Osteoblast (primary cell): Measurements from ENCODE around the gene HOXB6. TPM values are rescaled to one million over a fixed set of nuclear protein-coding genes. Genes with fewer than 3 reads are reported as not detected.

Experiments used
- DNase-seq: peaks from one replicate; pipeline ENCODE4 v3.0.0; 2011; ENCODE audit warnings: low spot score, mixed read lengths; ENCODE audit not compliant: insufficient read length; ENCODE audit errors: missing footprints
- H2AFZ ChIP-seq: 2 replicates; pipeline ENCODE4 v1.6.0; 2011; ENCODE audit warnings: mild to moderate bottlenecking, low read length
- H3K27ac ChIP-seq: 2 replicates; pipeline ENCODE4 v1.5.1; 2011; ENCODE audit warnings: mild to moderate bottlenecking, low read depth, low read length, moderate library complexity
- H3K27me3 ChIP-seq: 2 replicates; pipeline ENCODE4 v1.6.0; 2012; ENCODE audit warnings: mild to moderate bottlenecking, control low read depth, inconsistent platforms, low read length, moderate library complexity; ENCODE audit not compliant: insufficient read depth
- H3K36me3 ChIP-seq: 2 replicates; pipeline ENCODE4 v1.5.1; 2011; ENCODE audit warnings: mild to moderate bottlenecking, low read length, control low read depth, moderate library complexity; ENCODE audit not compliant: insufficient read depth
- H3K4me1 ChIP-seq: 2 replicates; pipeline ENCODE4 v1.5.1; 2011; ENCODE audit warnings: mild to moderate bottlenecking, low read length, control low read depth, moderate library complexity; ENCODE audit not compliant: insufficient read depth
- H3K4me2 ChIP-seq: 2 replicates; pipeline ENCODE4 v1.6.0; 2011; ENCODE audit warnings: mild to moderate bottlenecking, low read length; ENCODE audit not compliant: insufficient read depth
- H3K4me3 ChIP-seq: fragments of 200-600 bp; sonication (generic); 3 replicates; pipeline ENCODE4 v1.5.1; 2012; ENCODE audit warnings: mild to moderate bottlenecking, low read length, inconsistent platforms; ENCODE audit not compliant: insufficient read depth
- H3K79me2 ChIP-seq: 2 replicates; pipeline ENCODE4 v1.6.0; 2012; ENCODE audit warnings: mild to moderate bottlenecking, low read length, control low read depth, inconsistent platforms; ENCODE audit not compliant: insufficient read depth
- H3K9me3 ChIP-seq: 2 replicates; pipeline ENCODE4 v1.5.1; 2011; ENCODE audit warnings: low read depth, low read length, control low read depth
- H4K20me1 ChIP-seq: 2 replicates; pipeline ENCODE4 v1.6.0; 2012; ENCODE audit warnings: mild to moderate bottlenecking, low read length, control low read depth; ENCODE audit not compliant: insufficient read depth
- CTCF ChIP-seq: IDR thresholded peaks from 2 replicates; pipeline ENCODE4 v1.5.1; 2011; ENCODE audit warnings: mild to moderate bottlenecking, low read depth, low read length, moderate library complexity; ENCODE audit errors: extremely low read depth
- total RNA-seq: library from RNA; depleted of rRNA; stranded (reverse); fragments of >200 nt; gene quantifications from 2 replicates; pipeline ENCODE4 v1.2.3, GENCODE V29; 2012

The HOXB6 gene
- total RNA-seq, 1 donor: 0.72 TPM

- H3K4me1 ChIP-seq: no peaks in the 10 kb centered on the region
- no peaks in the 10 kb centered on the region for H4K20me1 ChIP-seq
- H3K79me2 ChIP-seq: no peaks in the 10 kb centered on the region
- TF ChIP-seq CTCF: no peak
- no peak overlapping the region for H3K4me3 ChIP-seq
- no peak overlapping the region for H3K27ac ChIP-seq
- peaks cover 86% of the 10 kb centered on the region for H3K27me3 ChIP-seq
- DNase-seq: no peak
- no peak overlapping the region for H2AFZ ChIP-seq
- H3K4me2 ChIP-seq: peak overlapping the region; percentile 48
- H3K9me3 ChIP-seq: no peaks in the 10 kb centered on the region
- H3K36me3 ChIP-seq: no peaks in the 10 kb centered on the region
Observed at GRCh38 chr17:48555258-48556228, 49.2 kb downstream of the HOXB6 start.

GRCh38 chr17:48554412-48555257 lies 50.2 kb downstream of the HOXB6 start:
- Histone ChIP-seq H3K79me2 (no peaks in the 10 kb centered on the region), H4K20me1 (no peaks in the 10 kb centered on the region)
- DNase-seq: no peak

GRCh38 chr17:48553826-48554225 lies 51.0 kb downstream of the HOXB6 start:
- Histone ChIP-seq H3K4me3 (no peak overlapping the region), H3K4me2 (no peak overlapping the region), H3K27ac (no peak overlapping the region), H3K9me3 (no peaks in the 10 kb centered on the region), H3K4me1 (no peaks in the 10 kb centered on the region), H3K27me3 (peaks cover 85% of the 10 kb centered on the region), H3K36me3 (no peaks in the 10 kb centered on the region), H4K20me1 (no peaks in the 10 kb centered on the region), H2AFZ (no peak overlapping the region), H3K79me2 (no peaks in the 10 kb centered on the region)
- TF ChIP-seq CTCF: no peak
- DNase-seq: no peak

More at GRCh38 chr17:48554412-48555257, 50.2 kb downstream of the HOXB6 start:
- no peak for TF ChIP-seq CTCF
- Histone ChIP-seq H2AFZ (no peak overlapping the region), H3K27ac (no peak overlapping the region), H3K27me3 (peaks cover 86% of the 10 kb centered on the region), H3K4me2 (peak overlapping the region; percentile 48), H3K4me1 (no peaks in the 10 kb centered on the region), H3K4me3 (peak overlapping the region; percentile 28), H3K36me3 (no peaks in the 10 kb centered on the region), H3K9me3 (no peaks in the 10 kb centered on the region)

GRCh38 chr17:48553190-48553547 lies 51.6 kb downstream of the HOXB6 start:
- peaks cover 83% of the 10 kb centered on the region for H3K27me3 ChIP-seq
- no peak overlapping the region for H2AFZ ChIP-seq
- no peaks in the 10 kb centered on the region for H3K9me3 ChIP-seq
- no peak overlapping the region for H3K27ac ChIP-seq
- no peaks in the 10 kb centered on the region for H4K20me1 ChIP-seq
- DNase-seq: no peak
- no peaks in the 10 kb centered on the region for H3K4me1 ChIP-seq
- no peaks in the 10 kb centered on the region for H3K79me2 ChIP-seq
- H3K4me2 ChIP-seq: no peak overlapping the region
- no peak for TF ChIP-seq CTCF
- H3K4me3 ChIP-seq: no peak overlapping the region
- no peaks in the 10 kb centered on the region for H3K36me3 ChIP-seq
